MM.1S (cell line): ENCODE results near the gene HOXB3.

ENCODE experiments used
- DNase-seq: peaks from one replicate; pipeline ENCODE4 v3.0.0-alpha.2; 2015
- H2AFZ ChIP-seq: fragments of 300-600 bp; sonication (generic); 2 replicates; pipeline ENCODE4 v1.6.0; 2016; ENCODE audit warnings: antibody characterized with exemption, low read length
- H3F3A ChIP-seq: fragments of 300-600 bp; sonication (generic); 2 replicates; pipeline ENCODE4 v1.6.1; 2016; ENCODE audit warnings: mild to moderate bottlenecking, antibody characterized with exemption, low read length, moderate library complexity, mixed read lengths; ENCODE audit not compliant: insufficient read depth
- H3K27ac ChIP-seq: fragments of 300-600 bp; sonication (generic); 2 replicates; pipeline ENCODE4 v1.5.1; 2016; ENCODE audit warnings: mild to moderate bottlenecking, low read length
- H3K27me3 ChIP-seq: fragments of 300-600 bp; sonication (generic); replicated peaks from 2 replicates; pipeline ENCODE4 v1.6.0; 2016; ENCODE audit warnings: low read length; ENCODE audit not compliant: insufficient read depth
- H3K36me3 ChIP-seq: fragments of 300-600 bp; sonication (generic); replicated peaks from 2 replicates; pipeline ENCODE4 v1.6.1; 2016; ENCODE audit warnings: mild to moderate bottlenecking, low read length, mixed read lengths; ENCODE audit not compliant: insufficient read depth
- H3K4me1 ChIP-seq: fragments of 300-600 bp; sonication (generic); 2 replicates; pipeline ENCODE4 v1.6.1; 2016; ENCODE audit warnings: low read length, mixed read lengths
- H3K4me2 ChIP-seq: fragments of 300-600 bp; sonication (generic); 2 replicates; pipeline ENCODE4 v1.6.0; 2016; ENCODE audit warnings: low read depth, low read length
- H3K4me3 ChIP-seq: fragments of 300-600 bp; sonication (generic); 2 replicates; pipeline ENCODE4 v1.5.1; 2016; ENCODE audit warnings: low read length, mixed read lengths
- H3K79me2 ChIP-seq: fragments of 300-600 bp; sonication (generic); 2 replicates; pipeline ENCODE4 v1.6.1; 2016; ENCODE audit warnings: mixed run types, low read length, mixed read lengths
- H3K9ac ChIP-seq: fragments of 300-600 bp; sonication (generic); 2 replicates; pipeline ENCODE4 v1.6.1; 2016; ENCODE audit warnings: low read length, mixed read lengths
- H3K9me2 ChIP-seq: fragments of 300-600 bp; sonication (generic); replicated peaks from 2 replicates; pipeline ENCODE4 v1.6.1; 2016; ENCODE audit warnings: mild to moderate bottlenecking, low read length, mixed read lengths; ENCODE audit not compliant: insufficient read depth
- H3K9me3 ChIP-seq: fragments of 300-600 bp; sonication (generic); replicated peaks from 2 replicates; pipeline ENCODE4 v1.6.1; 2016; ENCODE audit warnings: mild to moderate bottlenecking, low read length, mixed read lengths; ENCODE audit not compliant: insufficient read depth
- H4K20me1 ChIP-seq: fragments of 300-600 bp; sonication (generic); 2 replicates; pipeline ENCODE4 v1.6.1; 2016; ENCODE audit warnings: mild to moderate bottlenecking, low read length, moderate library complexity, mixed read lengths; ENCODE audit not compliant: insufficient read depth
- CTCF ChIP-seq: fragments of 300-600 bp; sonication (generic); IDR thresholded peaks from 2 replicates; pipeline ENCODE4 v1.5.1; 2016; ENCODE audit warnings: antibody characterized with exemption, low read length, mixed read lengths
- EZH2 ChIP-seq: fragments of 300-600 bp; sonication (generic); optimal IDR thresholded peaks from 2 replicates; pipeline ENCODE3; 2017; ENCODE audit warnings: low read depth, mild to moderate bottlenecking, antibody characterized with exemption, low read length, mixed read lengths
- EZH2phosphoT487 ChIP-seq: fragments of 300-600 bp; sonication (generic); IDR thresholded peaks from 2 replicates; pipeline ENCODE4 v1.6.1; 2018; ENCODE audit warnings: antibody characterized with exemption, low read length

The HOXB3 gene

GRCh38 chr17:48554412-48555257, 35.4 kb downstream of the HOXB3 start:
- Histone ChIP-seq H3K9ac (no peak overlapping the region), H3F3A (no peaks in the 10 kb centered on the region), H3K27me3 (no peaks in the 10 kb centered on the region), H3K27ac (no peak overlapping the region), H2AFZ (no peak overlapping the region), H3K4me3 (no peak overlapping the region), H3K79me2 (no peaks in the 10 kb centered on the region), H3K36me3 (no peaks in the 10 kb centered on the region), H3K9me3 (no peaks in the 10 kb centered on the region), H3K4me1 (no peaks in the 10 kb centered on the region), H3K4me2 (no peak overlapping the region), H3K9me2 (no peaks in the 10 kb centered on the region), H4K20me1 (no peaks in the 10 kb centered on the region)
- DNase-seq = no peak
- no peak for TF ChIP-seq EZH2

GRCh38 chr17:48553826-48554225, 36.2 kb downstream of the HOXB3 start:
- H3K27me3 ChIP-seq = no peaks in the 10 kb centered on the region
- H3K27ac ChIP-seq = no peak overlapping the region
- H2AFZ ChIP-seq = no peak overlapping the region
- no peaks in the 10 kb centered on the region for H3K9me3 ChIP-seq
- H3K79me2 ChIP-seq = no peaks in the 10 kb centered on the region
- TF ChIP-seq CTCF (no peak), EZH2phosphoT487 (no peak), EZH2 (no peak)
- no peak overlapping the region for H3K4me2 ChIP-seq
- H4K20me1 ChIP-seq = no peaks in the 10 kb centered on the region
- no peak overlapping the region for H3K4me3 ChIP-seq
- DNase-seq = no peak
- no peak overlapping the region for H3K9ac ChIP-seq
- H3K4me1 ChIP-seq = no peaks in the 10 kb centered on the region
- no peaks in the 10 kb centered on the region for H3F3A ChIP-seq
- H3K9me2 ChIP-seq = no peaks in the 10 kb centered on the region
- H3K36me3 ChIP-seq = no peaks in the 10 kb centered on the region

- no peak for TF ChIP-seq CTCF
- TF ChIP-seq EZH2phosphoT487 = no peak
- TF ChIP-seq EZH2 = no peak
- H3K9ac ChIP-seq = no peak overlapping the region
- H3K79me2 ChIP-seq = no peaks in the 10 kb centered on the region
- no peak overlapping the region for H2AFZ ChIP-seq
- H3K9me3 ChIP-seq = no peaks in the 10 kb centered on the region
- H3K27me3 ChIP-seq = no peaks in the 10 kb centered on the region
- H3K27ac ChIP-seq = no peak overlapping the region
- no peaks in the 10 kb centered on the region for H4K20me1 ChIP-seq
- no peak overlapping the region for H3K4me3 ChIP-seq
- H3K9me2 ChIP-seq = no peaks in the 10 kb centered on the region
- no peak for DNase-seq
- no peaks in the 10 kb centered on the region for H3K36me3 ChIP-seq
- H3K4me1 ChIP-seq = no peaks in the 10 kb centered on the region
- H3K4me2 ChIP-seq = no peak overlapping the region
- H3F3A ChIP-seq = no peaks in the 10 kb centered on the region
Observed at GRCh38 chr17:48553190-48553547, 36.9 kb downstream of the HOXB3 start.

GRCh38 chr17:48552466-48553189, 37.4 kb downstream of the HOXB3 start:
- Histone ChIP-seq H3F3A (no peaks in the 10 kb centered on the region), H3K79me2 (no peaks in the 10 kb centered on the region), H3K27me3 (no peaks in the 10 kb centered on the region), H3K9me3 (no peaks in the 10 kb centered on the region), H2AFZ (no peak overlapping the region), H3K9ac (no peak overlapping the region), H3K9me2 (no peaks in the 10 kb centered on the region), H3K4me1 (no peaks in the 10 kb centered on the region), H4K20me1 (no peaks in the 10 kb centered on the region), H3K4me2 (no peak overlapping the region), H3K36me3 (no peaks in the 10 kb centered on the region), H3K4me3 (no peak overlapping the region), H3K27ac (no peak overlapping the region)
- TF ChIP-seq EZH2phosphoT487 = no peak
- no peak for TF ChIP-seq EZH2
- no peak for TF ChIP-seq CTCF
- no peak for DNase-seq
